Measurements from ENCODE around the gene ICOS. TPM values are rescaled to one million over a fixed set of nuclear protein-coding genes. Genes with fewer than 3 reads are reported as not detected.

The ICOS gene
- total and polyA plus RNA-seq, 2 experiments from 2014 or later: 0.10 TPM; not detected in 1

DNA sequence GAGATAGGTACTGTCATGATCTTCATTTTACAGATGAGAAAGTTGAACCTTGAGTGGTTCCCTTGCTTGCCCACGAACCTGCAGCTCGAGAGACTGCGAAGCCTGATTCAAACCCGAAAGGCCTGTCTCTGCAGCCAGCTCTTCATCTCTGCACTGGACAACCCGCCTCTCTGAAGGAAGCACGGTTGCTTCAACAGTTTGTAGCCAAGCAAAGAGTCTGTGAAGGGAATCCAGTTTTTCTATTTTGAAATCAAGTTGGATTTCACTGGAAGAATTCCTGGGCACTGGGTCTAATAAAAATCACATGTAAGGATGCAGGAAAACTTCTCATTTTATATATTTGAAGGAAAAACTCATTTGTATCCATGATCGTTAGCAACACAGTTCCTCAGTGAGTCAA, 21.3 kb upstream of the ICOS start:
- DNase-seq (ENCODE audit: low spot score): no peak
- Histone ChIP-seq H3K4me3 (no peak overlapping the region), H3K36me3 (replicated peaks; ENCODE audit: insufficient read depth, low read depth) (no peaks in the 10 kb centered on the region), H3K27ac (no peak overlapping the region), H3K9me3 (ENCODE audit: low read depth) (no peaks in the 10 kb centered on the region), H3K4me2 (no peak overlapping the region), H2AFZ (no peak overlapping the region), H3K79me2 (no peaks in the 10 kb centered on the region), H3K4me1 (ENCODE audit: insufficient read depth) (no peaks in the 10 kb centered on the region), H3K9me2 (replicated peaks; ENCODE audit: insufficient read depth) (no peaks in the 10 kb centered on the region), H4K20me1 (ENCODE audit: insufficient read depth, poor library complexity, severe bottlenecking) (no peaks in the 10 kb centered on the region), H3K27me3 (no peaks in the 10 kb centered on the region)
- WGBS (ENCODE audit: low lambda C conversion rate, missing lambda C conversion rate): 96% methylated on average over 7 of the region's 7 CpGs
- TF ChIP-seq EZH2phosphoT487 (IDR thresholded peaks at IDR 0.05; ENCODE audit: low read depth, severe bottlenecking, unreplicated experiment) (no peak), EZH2 (IDR thresholded peaks at IDR 0.05; ENCODE audit: borderline replicate concordance) (no peak)
- TF ChIP-seq, protein P1, sequence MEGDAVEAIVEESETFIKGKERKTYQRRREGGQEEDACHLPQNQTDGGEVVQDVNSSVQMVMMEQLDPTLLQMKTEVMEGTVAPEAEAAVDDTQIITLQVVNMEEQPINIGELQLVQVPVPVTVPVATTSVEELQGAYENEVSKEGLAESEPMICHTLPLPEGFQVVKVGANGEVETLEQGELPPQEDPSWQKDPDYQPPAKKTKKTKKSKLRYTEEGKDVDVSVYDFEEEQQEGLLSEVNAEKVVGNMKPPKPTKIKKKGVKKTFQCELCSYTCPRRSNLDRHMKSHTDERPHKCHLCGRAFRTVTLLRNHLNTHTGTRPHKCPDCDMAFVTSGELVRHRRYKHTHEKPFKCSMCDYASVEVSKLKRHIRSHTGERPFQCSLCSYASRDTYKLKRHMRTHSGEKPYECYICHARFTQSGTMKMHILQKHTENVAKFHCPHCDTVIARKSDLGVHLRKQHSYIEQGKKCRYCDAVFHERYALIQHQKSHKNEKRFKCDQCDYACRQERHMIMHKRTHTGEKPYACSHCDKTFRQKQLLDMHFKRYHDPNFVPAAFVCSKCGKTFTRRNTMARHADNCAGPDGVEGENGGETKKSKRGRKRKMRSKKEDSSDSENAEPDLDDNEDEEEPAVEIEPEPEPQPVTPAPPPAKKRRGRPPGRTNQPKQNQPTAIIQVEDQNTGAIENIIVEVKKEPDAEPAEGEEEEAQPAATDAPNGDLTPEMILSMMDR (IDR thresholded peaks at IDR 0.05; ENCODE audit: poor library complexity): no peak

DNA sequence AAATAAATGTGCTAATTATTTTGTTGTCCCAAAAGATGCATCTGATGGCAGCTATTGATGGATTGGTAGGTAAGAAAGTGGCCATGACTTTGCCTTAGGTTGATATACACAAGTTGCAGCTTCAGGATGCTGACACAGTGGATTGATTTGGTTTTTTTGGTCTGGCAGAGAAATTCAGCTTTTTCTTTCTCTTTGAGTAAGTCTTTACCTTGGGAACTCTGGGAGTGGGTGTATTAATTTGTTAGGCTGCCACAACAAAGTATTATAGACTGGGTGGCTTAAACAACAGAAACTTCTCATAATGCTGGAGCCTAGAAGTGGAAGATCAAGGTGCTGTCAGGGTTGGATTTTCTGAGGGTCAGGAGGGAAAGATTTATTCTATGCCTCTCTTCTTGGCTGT, 19.8 kb upstream of the ICOS start:
- Histone ChIP-seq H3K27me3 (no peaks in the 10 kb centered on the region), H2AFZ (no peak overlapping the region), H3K36me3 (replicated peaks; ENCODE audit: insufficient read depth, low read depth) (no peaks in the 10 kb centered on the region), H3K9me3 (ENCODE audit: low read depth) (no peaks in the 10 kb centered on the region), H3K4me3 (no peak overlapping the region), H3K27ac (no peak overlapping the region), H3K9me2 (replicated peaks; ENCODE audit: insufficient read depth) (no peaks in the 10 kb centered on the region), H4K20me1 (ENCODE audit: insufficient read depth, poor library complexity, severe bottlenecking) (no peaks in the 10 kb centered on the region), H3K4me2 (no peak overlapping the region), H3K79me2 (no peaks in the 10 kb centered on the region), H3K4me1 (ENCODE audit: insufficient read depth) (no peaks in the 10 kb centered on the region)
- DNase-seq (ENCODE audit: low spot score): no peak
- TF ChIP-seq EZH2 (IDR thresholded peaks at IDR 0.05; ENCODE audit: borderline replicate concordance) (no peak), EZH2phosphoT487 (IDR thresholded peaks at IDR 0.05; ENCODE audit: low read depth, severe bottlenecking, unreplicated experiment) (no peak)
- TF ChIP-seq, protein P1 (IDR thresholded peaks at IDR 0.05; ENCODE audit: poor library complexity): no peak

DNA sequence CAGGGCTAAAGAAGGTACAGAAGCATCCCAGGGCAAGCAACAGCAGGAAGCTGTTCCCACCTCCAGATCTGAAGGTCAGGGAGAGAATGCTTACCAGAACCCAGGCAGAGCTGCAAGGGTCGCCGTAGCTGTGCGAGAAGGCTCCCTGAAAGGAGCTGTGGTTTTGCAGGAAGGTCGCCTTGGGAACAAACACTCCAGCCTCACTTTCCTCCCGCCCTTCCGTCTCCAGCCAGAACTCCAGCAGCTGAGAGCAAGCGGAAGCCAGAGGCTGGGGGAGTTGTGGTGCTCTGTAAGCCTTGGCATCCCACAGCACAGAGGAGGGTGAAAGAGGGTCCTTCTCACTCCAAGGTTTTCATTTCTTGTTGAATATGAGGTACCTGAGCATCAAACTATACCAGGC, 18.3 kb upstream of the ICOS start:
- no peaks in the 10 kb centered on the region for H3K9me2 ChIP-seq (replicated peaks; ENCODE audit: insufficient read depth)
- WGBS (ENCODE audit: low lambda C conversion rate, missing lambda C conversion rate): 58% methylated on average over 7 of the region's 7 CpGs
- no peak overlapping the region for H3K27ac ChIP-seq
- H4K20me1 ChIP-seq (ENCODE audit: insufficient read depth, poor library complexity, severe bottlenecking): no peaks in the 10 kb centered on the region
- no peaks in the 10 kb centered on the region for H3K79me2 ChIP-seq
- H3K4me1 ChIP-seq (ENCODE audit: insufficient read depth): no peaks in the 10 kb centered on the region
- no peak overlapping the region for H3K4me3 ChIP-seq
- no peak overlapping the region for H3K4me2 ChIP-seq
- H3K27me3 ChIP-seq: no peaks in the 10 kb centered on the region
- TF ChIP-seq EZH2 (IDR thresholded peaks at IDR 0.05; ENCODE audit: borderline replicate concordance) (no peak), EZH2phosphoT487 (IDR thresholded peaks at IDR 0.05; ENCODE audit: low read depth, severe bottlenecking, unreplicated experiment) (no peak)
- TF ChIP-seq, protein P1 (IDR thresholded peaks at IDR 0.05; ENCODE audit: poor library complexity): no peak
- no peaks in the 10 kb centered on the region for H3K36me3 ChIP-seq (replicated peaks; ENCODE audit: insufficient read depth, low read depth)
- no peak overlapping the region for H2AFZ ChIP-seq
- no peaks in the 10 kb centered on the region for H3K9me3 ChIP-seq (ENCODE audit: low read depth)
- DNase-seq (ENCODE audit: low spot score): no peak

DNA sequence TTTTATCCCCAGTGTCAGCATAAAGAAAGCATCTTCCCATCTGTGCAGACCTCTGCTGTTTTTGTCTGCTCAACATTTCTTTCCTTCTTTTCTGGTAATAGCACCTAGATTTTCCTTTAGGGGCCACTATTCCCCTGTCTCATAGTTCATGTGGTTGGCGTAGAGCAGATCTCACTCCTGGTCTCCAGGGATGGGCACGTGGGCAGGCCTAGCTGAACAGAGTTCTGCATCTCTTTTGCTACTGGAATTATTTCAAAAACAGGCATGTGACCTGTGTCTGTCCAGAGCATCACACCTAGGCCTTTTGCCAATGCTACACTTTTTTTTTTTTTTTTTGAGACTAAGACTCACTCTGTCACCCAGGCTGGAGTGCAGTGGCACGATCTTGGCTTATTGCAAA, 17.7 kb upstream of the ICOS start:
- TF ChIP-seq, protein P1 (IDR thresholded peaks at IDR 0.05; ENCODE audit: poor library complexity): no peak
- TF ChIP-seq EZH2phosphoT487 (IDR thresholded peaks at IDR 0.05; ENCODE audit: low read depth, severe bottlenecking, unreplicated experiment) (no peak), EZH2 (IDR thresholded peaks at IDR 0.05; ENCODE audit: borderline replicate concordance) (no peak)
- no peaks in the 10 kb centered on the region for H3K27me3 ChIP-seq

More for the DNA sequence above, 17.7 kb upstream of the ICOS start:
- Histone ChIP-seq H3K4me3 (no peak overlapping the region), H4K20me1 (ENCODE audit: insufficient read depth, poor library complexity, severe bottlenecking) (no peaks in the 10 kb centered on the region), H3K27ac (no peak overlapping the region), H3K9me2 (replicated peaks; ENCODE audit: insufficient read depth) (no peaks in the 10 kb centered on the region), H3K4me1 (ENCODE audit: insufficient read depth) (no peaks in the 10 kb centered on the region), H3K9me3 (ENCODE audit: low read depth) (no peaks in the 10 kb centered on the region), H3K4me2 (no peak overlapping the region), H3K36me3 (replicated peaks; ENCODE audit: insufficient read depth, low read depth) (no peaks in the 10 kb centered on the region), H2AFZ (no peak overlapping the region), H3K79me2 (no peaks in the 10 kb centered on the region)
- WGBS (ENCODE audit: low lambda C conversion rate, missing lambda C conversion rate): 91% methylated on average over 3 of the region's 3 CpGs
- DNase-seq (ENCODE audit: low spot score): no peak

All from hepatocyte (in vitro differentiated cells).